HG02798 (cell line): ENCODE measurements around the gene TLR1.
"Not testable (repeated sequence)": the region's sequence is repeated elsewhere in the genome, so short reads cannot be mapped to it uniquely, and the experiment has no call there.

ENCODE experiments used
- ATAC-seq: cut with Tn5 transposase; IDR thresholded peaks from one replicate; pipeline ENCODE4 v1.9.1; 2021; ENCODE audit warnings: mild to moderate bottlenecking; ENCODE audit not compliant: unreplicated experiment, poor library complexity

Gene TLR1

DNA sequence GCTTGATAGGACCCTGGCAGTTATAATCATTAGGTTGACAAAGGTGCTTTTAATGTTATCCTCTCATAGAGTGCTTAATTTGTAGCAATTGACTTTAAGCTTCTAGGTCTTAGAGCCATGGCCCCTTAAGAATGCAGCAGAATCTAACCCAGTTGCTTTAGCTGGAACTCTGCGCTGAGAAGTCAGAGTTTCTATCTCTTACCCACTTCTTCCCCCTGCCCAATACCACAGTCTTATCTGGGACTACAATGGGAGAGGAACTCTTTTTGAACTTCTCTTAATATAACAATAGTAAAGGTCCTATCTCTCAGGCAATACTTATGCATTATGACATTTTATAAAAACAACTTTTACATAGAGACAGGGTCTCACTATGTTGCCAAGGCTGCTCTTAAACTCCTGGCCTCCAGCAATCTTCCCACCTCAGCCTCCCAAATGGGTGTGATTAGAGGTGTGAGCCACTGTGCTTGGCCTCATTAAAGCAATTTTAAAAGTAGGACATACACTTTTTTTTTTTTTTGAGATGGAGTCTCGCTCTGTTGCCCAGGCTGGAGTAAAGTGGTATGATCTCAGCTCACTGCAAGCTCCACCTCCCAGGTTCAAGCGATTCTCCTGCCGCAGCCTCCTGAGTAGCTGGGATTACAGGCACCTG is 23.6 kb downstream of the TLR1 start:
- ATAC-seq, result no peak

DNA sequence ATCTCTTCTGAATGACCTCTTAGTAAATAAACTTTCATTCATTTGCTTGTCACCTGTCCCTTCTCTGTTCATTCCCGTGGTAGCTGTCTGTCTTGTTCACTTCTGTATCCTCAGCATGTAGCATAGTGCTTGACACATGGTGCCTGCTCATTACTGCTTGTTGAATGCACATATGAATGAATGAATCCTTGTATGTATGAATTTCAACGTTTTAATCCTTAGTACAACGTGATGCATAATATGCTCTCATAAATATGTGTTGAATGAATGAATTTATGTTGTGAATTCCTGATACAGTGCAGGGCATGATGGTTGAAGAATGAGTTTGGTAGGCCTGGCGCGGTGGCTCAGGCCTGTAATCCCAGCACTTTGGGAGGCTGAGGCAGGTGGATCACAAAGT is 24.8 kb downstream of the TLR1 start:
- no peak for ATAC-seq

DNA sequence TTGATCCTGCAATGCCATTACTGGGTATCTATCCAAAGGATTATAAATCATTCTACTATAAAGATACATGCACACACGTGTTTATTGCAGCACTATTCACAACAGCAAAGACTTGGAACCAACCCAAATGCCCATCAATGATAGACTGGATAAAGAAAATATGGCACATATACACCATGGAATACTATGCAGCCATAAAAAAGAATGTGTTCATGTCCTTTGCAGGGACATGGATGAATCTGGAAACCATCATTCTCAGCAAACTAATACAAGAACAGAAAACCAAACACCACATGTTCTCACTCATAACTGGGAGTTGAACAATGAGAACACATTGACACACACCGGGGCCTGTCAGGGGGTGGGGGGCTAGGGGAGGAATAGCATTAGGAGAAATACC is 26.7 kb downstream of the TLR1 start:
- ATAC-seq, result not testable (repeated sequence)

DNA sequence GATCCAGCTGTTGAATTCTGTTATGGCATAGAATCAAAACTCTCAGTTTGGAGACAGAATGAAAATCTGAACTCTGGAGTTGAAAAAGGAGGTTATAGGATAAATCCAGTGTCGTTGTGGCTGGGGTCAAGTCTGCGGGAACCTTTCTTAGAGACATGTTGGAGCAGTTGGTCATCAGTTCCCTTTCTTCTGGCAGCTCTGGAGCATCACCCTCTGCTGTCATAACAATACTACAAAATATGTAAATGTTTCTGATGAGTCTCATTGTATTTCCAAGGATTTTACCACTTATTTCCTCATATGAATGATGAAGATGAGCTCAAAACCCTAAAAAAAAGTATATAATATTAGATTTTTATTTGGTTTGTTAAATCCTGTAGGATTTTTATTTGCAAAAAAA is 29.3 kb downstream of the TLR1 start:
- no peak for ATAC-seq

DNA sequence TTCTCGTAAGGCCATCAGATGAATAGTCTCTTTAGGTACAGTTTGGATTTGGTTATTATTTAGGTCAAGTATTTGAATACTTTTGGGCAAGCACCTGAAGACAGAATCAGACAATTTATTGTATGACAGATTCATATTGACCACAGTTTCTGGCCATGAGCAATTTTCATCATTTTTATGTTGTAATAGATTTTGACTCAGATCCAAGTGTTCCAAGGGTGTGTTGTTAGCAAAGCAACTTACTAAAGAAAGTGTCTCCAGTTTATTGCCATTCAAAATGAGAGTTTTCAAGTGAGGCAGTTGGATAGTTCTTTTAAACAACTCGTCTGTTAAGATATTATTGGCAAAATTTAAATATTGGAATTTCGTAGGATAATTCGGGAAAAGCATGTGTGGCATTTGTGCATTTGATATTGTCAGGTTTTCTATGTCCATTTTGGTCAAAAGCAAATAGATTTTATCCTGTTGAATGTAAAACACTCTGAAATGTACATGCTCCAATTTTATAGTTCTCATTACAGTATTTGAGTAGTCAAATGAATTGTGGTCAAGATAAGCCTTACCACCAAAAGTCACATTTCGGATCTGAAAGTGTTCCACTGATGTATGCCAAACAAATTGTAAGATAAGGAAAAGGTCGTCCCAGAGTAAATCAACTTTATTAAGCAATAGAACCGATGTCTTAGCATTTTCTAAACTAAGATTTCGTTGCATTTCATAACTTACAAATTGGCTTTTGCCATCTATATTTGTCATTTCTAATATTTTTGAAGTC is 30.2 kb downstream of the TLR1 start:
- ATAC-seq, result no peak

DNA sequence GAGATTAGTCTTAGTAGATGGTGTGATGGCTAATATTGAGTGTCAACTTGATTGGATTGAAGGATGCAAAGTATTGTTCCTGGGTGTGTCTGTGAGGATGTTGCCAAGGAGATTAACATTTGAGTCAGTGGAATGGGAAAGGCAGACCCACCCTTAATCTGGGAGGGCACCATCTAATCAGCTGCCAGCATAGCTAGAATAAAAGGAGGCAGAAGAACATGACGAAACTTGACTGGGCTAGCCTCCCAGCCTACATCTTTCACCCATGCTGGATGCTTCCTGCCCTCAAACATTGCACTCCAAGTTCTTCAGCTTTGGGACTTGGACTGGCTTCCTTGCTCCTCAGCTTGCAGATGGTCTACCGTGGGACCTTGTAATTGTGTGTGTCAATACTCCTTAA is 34.3 kb downstream of the TLR1 start:
- not testable (repeated sequence) for ATAC-seq

DNA sequence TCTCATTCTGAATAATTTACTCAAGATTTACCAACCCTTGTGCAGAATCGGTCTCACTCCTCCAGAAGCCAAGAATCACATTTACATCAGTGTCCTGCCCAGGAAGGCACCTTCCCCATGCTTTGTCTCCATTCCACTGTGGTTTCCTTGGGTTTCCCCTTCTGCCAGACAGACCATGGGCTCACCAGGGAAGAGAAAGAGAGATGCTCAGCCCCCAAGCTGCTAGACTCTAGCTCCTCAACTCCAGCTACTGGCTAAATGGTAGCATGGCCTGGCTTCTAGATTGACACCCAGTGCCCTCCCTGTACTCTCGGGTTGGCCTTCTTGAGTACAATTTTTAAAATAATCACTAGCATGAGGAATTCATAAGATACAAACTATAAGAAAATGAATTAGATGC is 34.7 kb downstream of the TLR1 start:
- no peak for ATAC-seq

DNA sequence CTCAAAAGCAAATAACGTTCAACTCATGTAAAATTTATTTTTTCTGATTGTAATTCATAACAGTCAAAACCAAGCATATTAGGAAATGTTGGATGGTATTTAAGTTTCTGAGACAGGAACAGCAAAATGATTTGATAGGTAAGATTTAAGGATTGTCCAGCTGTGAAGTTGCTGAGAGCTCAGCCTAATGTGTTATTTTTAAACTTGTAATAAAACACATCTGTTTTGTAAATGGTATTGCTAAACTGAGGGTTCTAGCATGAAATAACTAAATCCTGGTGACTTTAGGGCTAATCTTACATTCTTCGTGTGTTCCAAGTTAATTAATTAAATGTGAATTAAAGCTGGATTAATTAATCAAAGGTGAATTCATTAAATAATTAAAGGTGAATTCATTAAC is 35.1 kb downstream of the TLR1 start:
- no peak for ATAC-seq

DNA sequence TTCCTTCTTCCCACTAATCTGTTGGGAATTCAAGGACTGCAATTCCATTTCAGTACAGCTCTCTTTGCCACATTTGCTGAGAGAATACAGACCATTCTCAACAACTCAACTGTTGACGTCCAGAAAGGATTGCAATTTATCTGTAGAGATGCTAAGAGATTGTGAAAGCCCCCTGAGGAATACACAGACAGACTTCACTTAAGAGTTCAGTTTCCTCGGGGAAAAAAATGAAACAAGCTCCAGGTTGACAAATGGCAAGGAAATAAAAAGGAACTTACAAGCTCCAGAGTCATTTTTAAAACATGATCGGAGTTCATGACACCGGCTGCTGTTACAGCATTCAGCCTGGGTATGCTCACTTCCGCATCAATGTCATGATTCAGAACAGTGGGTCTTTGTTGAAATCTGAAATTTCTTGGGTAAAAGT is 35.6 kb downstream of the TLR1 start:
- ATAC-seq, result no peak

DNA sequence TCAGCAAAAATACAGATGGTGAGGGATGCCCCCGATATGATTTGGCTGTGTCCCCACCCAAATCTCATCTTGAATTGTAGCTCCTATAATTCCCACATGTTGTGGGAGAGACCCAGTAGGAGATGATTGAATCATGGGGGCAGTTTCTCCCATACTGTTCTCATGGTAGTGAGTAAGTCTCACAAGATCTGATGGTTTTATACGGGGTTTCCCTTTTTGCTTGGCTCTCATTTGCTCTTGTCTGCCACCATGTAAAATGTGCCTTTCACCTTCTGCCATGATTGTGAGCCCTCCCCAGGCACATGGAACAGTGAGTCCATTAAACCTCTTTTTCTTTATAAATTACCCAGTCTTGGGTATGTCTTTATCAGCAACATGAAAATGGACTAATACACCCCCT is 37.7 kb downstream of the TLR1 start:
- ATAC-seq, result not testable (repeated sequence)

DNA sequence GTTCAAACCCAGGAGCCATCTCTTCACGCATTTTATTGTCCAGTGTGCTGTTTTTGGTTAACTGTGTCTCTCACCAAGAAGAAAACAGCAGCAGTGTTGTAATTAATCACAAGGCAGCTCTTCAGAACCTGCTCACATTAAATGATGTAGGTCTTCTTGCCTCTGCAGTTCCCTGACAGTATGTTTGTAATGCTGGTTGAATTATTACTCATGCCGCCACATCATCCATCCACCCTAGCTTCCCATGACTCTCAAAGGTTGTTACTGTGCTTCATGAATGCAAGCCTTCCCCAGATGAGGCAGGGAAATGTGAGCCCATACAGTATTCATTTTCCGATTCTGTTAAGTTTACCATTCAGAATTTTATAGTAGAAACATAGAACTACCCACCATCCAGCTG is 39.2 kb downstream of the TLR1 start:
- no peak for ATAC-seq

DNA sequence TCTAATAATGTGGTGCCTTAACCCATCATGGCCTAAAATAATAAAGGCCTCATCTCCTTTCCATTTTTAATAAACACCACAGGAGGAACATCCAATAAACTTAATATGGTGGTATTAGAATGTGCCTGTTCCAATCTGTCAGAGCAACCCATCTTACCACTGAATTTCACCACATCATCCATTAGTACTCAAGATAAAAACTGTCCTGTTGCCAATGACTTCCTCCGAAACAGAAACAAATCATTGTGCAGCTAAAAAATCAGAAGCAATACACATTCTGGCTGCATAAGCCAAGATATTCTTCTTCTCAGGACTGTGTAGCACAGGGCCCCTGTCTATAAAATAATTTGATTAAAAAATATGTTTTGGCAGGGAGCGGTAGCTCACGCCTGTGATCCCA is 40.3 kb downstream of the TLR1 start:
- no peak for ATAC-seq

DNA sequence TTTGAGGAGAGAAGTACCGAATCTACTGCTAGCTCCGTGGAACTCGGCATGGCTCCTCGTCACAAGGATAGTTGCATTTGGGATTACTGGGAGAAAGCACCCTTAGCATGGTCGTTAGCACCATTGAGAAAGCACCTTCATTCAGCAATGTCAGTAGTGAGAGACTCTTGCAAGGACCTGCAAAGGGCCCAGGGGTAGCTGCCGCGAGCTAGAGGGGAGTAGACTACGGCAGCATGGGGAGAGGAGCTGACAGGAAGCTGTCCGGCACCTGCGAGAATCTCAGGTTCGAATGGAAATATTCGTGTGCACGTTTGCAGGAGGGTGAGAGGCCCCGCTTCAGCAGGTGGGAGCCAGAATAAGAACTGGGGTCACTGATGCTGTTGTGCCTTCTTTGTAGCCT is 42.0 kb downstream of the TLR1 start:
- ATAC-seq, result peak; percentile 36

DNA sequence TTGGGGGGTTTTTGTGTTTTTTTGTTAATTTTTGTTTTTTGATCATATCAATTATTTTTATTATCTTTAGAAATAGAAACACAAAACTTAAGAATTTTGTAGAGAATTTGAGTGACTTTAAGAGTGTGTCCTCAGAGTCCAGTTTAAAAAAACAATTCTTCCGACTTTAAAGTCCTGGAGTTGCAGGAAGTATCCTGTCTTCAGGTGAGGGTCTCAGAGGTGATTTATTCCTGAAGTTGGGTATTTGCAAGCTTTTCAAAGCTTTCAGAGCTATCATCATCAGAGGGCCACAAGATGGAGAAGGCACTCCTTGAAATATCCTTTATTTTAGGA is 44.8 kb downstream of the TLR1 start:
- no peak for ATAC-seq

DNA sequence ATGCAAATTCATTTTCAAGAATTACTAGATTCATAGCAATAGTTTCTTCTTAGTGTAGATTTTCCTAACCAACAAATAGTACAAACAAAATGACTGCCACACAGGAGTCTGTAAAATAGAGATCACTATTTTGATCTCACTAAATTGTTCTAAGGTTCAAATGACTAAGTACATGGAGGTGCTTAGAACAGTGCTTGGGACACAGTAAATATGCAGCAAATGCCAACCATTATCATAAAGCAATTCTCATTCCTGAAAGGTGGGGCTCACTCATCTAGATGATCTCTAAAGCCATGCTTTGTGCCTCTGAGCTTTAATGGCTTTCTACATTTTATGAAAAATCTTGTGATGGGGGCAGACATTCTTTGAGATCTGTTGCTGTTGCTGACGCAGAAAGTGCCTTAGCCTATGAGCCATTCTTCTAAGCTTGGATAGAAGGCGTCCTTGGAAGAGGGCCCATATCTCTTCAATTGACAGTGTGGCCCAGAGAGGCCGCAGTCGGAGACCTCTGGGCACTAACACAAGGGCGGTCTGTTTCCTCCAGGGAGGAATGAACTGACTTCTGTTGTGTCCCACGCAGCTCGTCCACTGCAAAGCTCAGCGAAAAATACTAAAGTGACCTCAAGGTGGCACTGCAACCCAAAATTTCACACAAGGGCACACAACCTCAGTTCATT is 45.3 kb downstream of the TLR1 start:
- no peak for ATAC-seq

DNA sequence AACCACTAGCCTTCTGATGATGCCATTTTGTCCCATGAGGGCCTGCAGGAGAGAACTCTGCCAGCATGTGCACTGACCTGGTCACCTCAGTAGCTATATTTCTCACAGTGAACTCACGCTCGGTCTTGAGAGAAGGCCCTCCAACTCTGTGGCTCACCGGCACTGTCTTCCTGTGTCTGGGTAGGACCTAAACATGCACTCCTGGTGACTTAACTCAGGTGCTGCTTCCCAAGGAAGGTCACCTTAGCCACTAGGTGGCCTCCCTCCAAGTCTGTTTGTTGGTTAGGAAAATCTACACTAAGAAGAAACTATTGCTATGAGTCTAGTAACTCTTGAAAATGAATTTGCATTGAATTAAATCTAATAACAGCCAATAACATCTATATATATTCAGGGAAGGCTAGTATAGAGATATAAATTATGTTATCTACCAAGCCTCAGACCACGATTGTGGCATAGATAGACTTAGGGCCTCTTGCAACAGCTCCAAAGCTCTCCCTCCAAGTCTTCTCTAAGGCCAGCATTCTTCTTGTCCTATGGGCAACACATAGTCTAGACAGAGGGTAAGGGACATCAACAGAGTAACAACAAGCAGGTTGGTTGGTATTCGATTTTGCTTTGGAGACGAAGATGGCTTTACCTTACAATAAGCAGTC is 46.5 kb downstream of the TLR1 start:
- ATAC-seq, result no peak

DNA sequence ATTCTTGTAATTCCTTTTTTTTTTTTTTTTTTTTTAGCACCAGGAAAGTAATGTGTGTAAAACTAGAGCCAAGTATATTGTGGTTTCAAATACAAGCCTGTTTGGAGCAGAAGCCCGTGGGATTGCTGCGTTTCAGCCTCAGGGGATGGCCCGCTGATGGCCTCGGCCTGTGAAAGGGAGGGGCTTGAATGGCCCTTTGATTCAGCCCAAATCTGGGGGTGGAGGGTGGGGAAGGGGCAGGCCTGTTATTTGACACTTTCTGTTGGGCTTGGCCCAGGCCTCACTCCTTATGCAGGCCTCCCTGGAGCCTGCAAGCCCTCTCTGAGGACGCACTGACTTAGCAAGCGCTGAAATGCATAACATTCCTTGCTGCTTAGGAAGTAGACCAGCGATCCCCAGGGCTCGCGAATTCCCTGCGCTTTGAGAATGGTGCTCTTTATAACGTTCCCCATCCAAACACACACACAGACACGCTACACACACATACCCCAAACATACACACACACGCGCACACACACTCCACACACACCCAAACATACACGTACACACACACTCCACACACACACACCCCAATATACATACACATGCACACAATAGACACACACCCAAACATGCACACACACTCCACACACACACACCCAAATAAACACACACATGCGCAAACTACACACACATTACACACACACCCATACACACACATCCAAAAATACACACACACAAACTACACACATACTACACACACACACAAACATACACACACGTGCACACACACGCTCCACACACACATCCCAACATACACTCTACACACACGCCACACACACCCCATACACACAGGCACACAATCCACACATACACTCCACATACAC is 51.4 kb downstream of the TLR1 start:
- ATAC-seq, result no peak

DNA sequence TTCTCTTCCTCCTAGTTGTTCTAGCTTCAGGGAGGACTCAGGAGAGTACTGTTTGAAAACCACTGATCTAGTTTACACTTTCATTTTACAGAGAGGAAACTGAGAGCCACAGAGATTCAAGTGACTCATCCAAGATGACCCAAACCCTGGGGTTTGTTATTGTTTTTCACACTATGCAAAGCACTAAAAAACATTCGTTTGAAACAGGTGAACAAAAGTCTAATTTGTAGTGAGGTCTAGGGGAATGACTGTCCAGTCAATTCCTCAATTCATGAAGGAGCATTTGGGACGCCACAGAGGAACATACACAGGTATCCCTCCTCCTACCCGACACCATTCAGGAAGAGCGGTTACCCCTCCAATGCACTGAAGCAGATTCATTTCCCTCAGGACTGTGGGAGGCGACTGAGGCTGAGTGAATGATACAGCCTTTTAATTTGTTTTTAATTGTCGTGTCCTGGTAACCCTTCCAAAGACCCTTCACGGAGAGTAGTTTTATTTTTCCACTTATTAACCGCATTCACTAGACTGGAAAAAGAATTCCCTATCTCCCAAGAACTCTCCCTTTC is 52.1 kb downstream of the TLR1 start:
- peak; percentile 99 for ATAC-seq

DNA sequence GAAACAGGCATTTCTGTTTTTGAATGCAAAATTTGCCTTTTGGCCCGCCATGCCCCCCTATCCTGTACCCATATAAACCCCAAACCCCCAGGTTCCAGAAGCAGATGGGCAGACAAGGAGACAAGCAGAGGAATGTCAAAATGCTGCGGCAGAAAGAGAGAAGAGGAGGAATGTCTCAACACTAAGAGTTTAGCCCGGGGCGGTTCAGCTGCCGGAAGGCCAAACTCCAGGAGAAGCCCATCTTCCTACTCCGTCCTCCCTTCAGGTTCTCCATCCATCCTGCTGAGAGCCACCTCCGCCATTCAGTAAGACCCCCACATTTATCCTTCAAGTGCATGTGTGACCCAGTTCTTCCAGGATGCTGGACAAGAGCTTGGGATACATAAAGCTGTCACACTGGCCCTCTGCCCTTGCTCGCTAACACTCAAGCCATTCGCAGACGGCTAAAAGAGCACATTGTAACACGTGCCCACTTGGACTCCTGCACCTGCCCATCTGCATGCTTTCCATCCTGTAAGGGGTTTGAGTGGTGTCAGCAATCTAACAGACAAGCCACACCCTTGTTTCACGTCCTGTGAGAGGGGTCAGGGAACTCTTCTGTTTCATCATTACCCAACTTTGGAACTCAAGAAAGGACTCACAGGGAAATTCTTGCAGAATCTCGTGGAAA is 53.1 kb downstream of the TLR1 start:
- no peak for ATAC-seq
